Measurements from ENCODE around the gene SLC18A2. TPM values are rescaled to one million over a fixed set of nuclear protein-coding genes. Genes with fewer than 3 reads are reported as not detected.
A peak's percentile ranks its signal among the peaks of the same experiment; 100 is the strongest.

Gene SLC18A2
- total and polyA plus RNA-seq, 2 donors (not counting 1 experiment from before 2014, with no cell fraction given): under 0.01 TPM; not detected in 1

DNA sequence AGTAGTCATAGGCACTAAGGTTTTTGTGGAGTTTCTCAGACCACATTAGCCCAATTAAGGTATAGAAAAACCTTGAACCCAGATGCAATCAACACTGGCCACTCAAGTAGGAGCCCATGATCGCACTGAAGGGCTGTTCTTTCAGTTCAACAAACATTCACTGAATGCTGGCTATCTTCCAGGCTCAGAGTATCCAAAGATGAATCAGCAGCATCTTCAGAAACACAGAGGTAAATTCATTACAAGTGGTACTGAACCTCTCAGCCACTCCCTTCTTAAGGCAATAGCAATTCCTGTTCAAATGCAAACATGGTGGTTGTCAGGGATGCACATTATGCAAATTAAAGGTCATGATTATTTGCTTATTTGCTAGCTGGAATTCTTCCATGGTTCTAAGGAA is 26.5 kb upstream of the SLC18A2 start:
- TF ChIP-seq, protein P1, sequence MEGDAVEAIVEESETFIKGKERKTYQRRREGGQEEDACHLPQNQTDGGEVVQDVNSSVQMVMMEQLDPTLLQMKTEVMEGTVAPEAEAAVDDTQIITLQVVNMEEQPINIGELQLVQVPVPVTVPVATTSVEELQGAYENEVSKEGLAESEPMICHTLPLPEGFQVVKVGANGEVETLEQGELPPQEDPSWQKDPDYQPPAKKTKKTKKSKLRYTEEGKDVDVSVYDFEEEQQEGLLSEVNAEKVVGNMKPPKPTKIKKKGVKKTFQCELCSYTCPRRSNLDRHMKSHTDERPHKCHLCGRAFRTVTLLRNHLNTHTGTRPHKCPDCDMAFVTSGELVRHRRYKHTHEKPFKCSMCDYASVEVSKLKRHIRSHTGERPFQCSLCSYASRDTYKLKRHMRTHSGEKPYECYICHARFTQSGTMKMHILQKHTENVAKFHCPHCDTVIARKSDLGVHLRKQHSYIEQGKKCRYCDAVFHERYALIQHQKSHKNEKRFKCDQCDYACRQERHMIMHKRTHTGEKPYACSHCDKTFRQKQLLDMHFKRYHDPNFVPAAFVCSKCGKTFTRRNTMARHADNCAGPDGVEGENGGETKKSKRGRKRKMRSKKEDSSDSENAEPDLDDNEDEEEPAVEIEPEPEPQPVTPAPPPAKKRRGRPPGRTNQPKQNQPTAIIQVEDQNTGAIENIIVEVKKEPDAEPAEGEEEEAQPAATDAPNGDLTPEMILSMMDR (conservative IDR thresholded peaks at IDR 0.05 in 1 of 2, IDR thresholded peaks at IDR 0.05 in 1 of 2; ENCODE audit: low read depth in 1 of 2, low read length in 2 of 2): no peak
- TF ChIP-seq EZH2 (IDR thresholded peaks at IDR 0.05; ENCODE audit: low read length, missing control alignments): no peak
- Histone ChIP-seq H3K9ac (ENCODE audit: insufficient read depth, low read length) (no peak overlapping the region), H3K27me3 (ENCODE audit: control insufficient read depth, insufficient read depth, low read length) (no peaks in the 10 kb centered on the region), H3K79me2 (ENCODE audit: control insufficient read depth, insufficient read depth, low read length) (no peaks in the 10 kb centered on the region), H3K4me3 (replicated peaks in 1 of 4; ENCODE audit: control extremely low read depth in 1 of 4, insufficient read depth in 1 of 4, low read depth in 3 of 4, low read length in 4 of 4) (no peak overlapping the region), H2AFZ (ENCODE audit: low read length) (no peak overlapping the region), H3K27ac (ENCODE audit: insufficient read depth, low read length) (no peak overlapping the region), H3K9me3 (ENCODE audit: control insufficient read depth, insufficient read depth, low read depth, low read length) (no peaks in the 10 kb centered on the region), H3K4me2 (ENCODE audit: extremely low read depth, insufficient read depth, low read length) (no peak overlapping the region), H4K20me1 (ENCODE audit: control insufficient read depth, extremely low read depth, insufficient read depth, low read length) (no peaks in the 10 kb centered on the region), H3K36me3 (ENCODE audit: control insufficient read depth, insufficient read depth, low read length) (no peaks in the 10 kb centered on the region), H3K4me1 (ENCODE audit: control insufficient read depth, extremely low read depth, insufficient read depth, low read length) (no peaks in the 10 kb centered on the region)
- DNase-seq (ENCODE audit: low read depth in 2 of 2): peak in 1 of 2 donors; percentile 9

DNA sequence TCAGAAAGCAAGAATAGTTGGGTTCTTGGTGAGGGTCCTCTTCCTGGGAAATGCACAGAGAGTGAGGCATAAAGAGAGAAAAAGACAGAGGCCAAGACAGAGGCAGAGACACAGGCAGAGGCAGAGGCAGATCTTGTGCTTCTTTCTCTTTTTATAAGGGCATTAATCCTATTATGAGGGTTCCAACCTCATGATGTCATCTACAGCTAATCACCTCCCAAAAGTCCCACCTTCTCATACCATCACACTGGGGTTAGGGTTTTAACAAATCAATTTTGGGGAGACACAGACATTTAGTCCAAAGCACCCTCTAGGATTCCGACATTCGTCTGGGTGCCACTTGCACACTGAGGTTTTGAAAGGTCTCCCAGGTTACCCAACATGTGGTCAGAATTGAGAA is 25.8 kb upstream of the SLC18A2 start:
- Histone ChIP-seq H3K36me3 (ENCODE audit: control insufficient read depth, insufficient read depth, low read length) (no peaks in the 10 kb centered on the region), H4K20me1 (ENCODE audit: control insufficient read depth, extremely low read depth, insufficient read depth, low read length) (no peaks in the 10 kb centered on the region), H3K9me3 (ENCODE audit: control insufficient read depth, insufficient read depth, low read depth, low read length) (no peaks in the 10 kb centered on the region), H3K27me3 (ENCODE audit: control insufficient read depth, insufficient read depth, low read length) (no peaks in the 10 kb centered on the region), H3K9ac (ENCODE audit: insufficient read depth, low read length) (no peak overlapping the region), H3K79me2 (ENCODE audit: control insufficient read depth, insufficient read depth, low read length) (no peaks in the 10 kb centered on the region), H3K27ac (ENCODE audit: insufficient read depth, low read length) (no peak overlapping the region), H2AFZ (ENCODE audit: low read length) (no peak overlapping the region), H3K4me3 (replicated peaks in 1 of 4; ENCODE audit: control extremely low read depth in 1 of 4, insufficient read depth in 1 of 4, low read depth in 3 of 4, low read length in 4 of 4) (no peak overlapping the region), H3K4me2 (ENCODE audit: extremely low read depth, insufficient read depth, low read length) (no peak overlapping the region), H3K4me1 (ENCODE audit: control insufficient read depth, extremely low read depth, insufficient read depth, low read length) (no peaks in the 10 kb centered on the region)
- no peak for DNase-seq (ENCODE audit: low read depth in 2 of 2)
- TF ChIP-seq EZH2 (IDR thresholded peaks at IDR 0.05; ENCODE audit: low read length, missing control alignments): no peak
- TF ChIP-seq, protein P1 (conservative IDR thresholded peaks at IDR 0.05 in 1 of 2, IDR thresholded peaks at IDR 0.05 in 1 of 2; ENCODE audit: low read depth in 1 of 2, low read length in 2 of 2): no peak

DNA sequence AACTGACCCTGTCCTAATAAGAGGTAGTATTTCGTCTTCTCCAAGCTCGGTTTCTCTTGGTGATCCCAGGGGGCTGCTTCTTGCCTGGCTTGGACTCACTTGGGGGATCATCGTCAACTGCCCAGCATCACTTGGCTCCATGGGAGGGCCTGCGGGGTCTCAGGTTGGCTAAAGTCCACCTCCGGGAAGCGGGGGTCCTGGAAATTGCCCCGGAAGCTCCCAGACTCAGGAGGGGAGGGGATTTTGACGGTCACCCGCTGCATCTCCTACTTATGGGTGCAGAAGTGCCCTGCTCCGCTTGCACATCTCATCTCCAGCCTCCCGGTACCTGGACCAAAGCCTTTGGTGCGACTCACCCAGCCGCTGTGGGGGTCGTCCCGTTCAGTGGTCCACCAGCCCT is 24.9 kb upstream of the SLC18A2 start:
- Histone ChIP-seq H3K9me3 (ENCODE audit: control insufficient read depth, insufficient read depth, low read depth, low read length) (no peaks in the 10 kb centered on the region), H3K27me3 (ENCODE audit: control insufficient read depth, insufficient read depth, low read length) (no peaks in the 10 kb centered on the region), H2AFZ (ENCODE audit: low read length) (peak overlapping the region; percentile 59), H4K20me1 (ENCODE audit: control insufficient read depth, extremely low read depth, insufficient read depth, low read length) (no peaks in the 10 kb centered on the region), H3K9ac (ENCODE audit: insufficient read depth, low read length) (no peak overlapping the region), H3K79me2 (ENCODE audit: control insufficient read depth, insufficient read depth, low read length) (no peaks in the 10 kb centered on the region), H3K4me2 (ENCODE audit: extremely low read depth, insufficient read depth, low read length) (no peak overlapping the region), H3K4me3 (replicated peaks in 1 of 4; ENCODE audit: control extremely low read depth in 1 of 4, insufficient read depth in 1 of 4, low read depth in 3 of 4, low read length in 4 of 4) (peak overlapping the region in 1 of 4 experiments; percentile 64), H3K27ac (ENCODE audit: insufficient read depth, low read length) (no peak overlapping the region), H3K36me3 (ENCODE audit: control insufficient read depth, insufficient read depth, low read length) (no peaks in the 10 kb centered on the region), H3K4me1 (ENCODE audit: control insufficient read depth, extremely low read depth, insufficient read depth, low read length) (no peaks in the 10 kb centered on the region)
- no peak for DNase-seq (ENCODE audit: low read depth in 2 of 2)
- no peak for TF ChIP-seq EZH2 (IDR thresholded peaks at IDR 0.05; ENCODE audit: low read length, missing control alignments)
- TF ChIP-seq, protein P1 (conservative IDR thresholded peaks at IDR 0.05 in 1 of 2, IDR thresholded peaks at IDR 0.05 in 1 of 2; ENCODE audit: low read depth in 1 of 2, low read length in 2 of 2): no peak

Measured in fibroblast of lung (primary cell).